Measurements from ENCODE around the gene TAPBP. TPM values are rescaled to one million over a fixed set of nuclear protein-coding genes. Genes with fewer than 3 reads are reported as not detected.
A peak's percentile ranks its signal among the peaks of the same experiment; 100 is the strongest.
"Not testable (repeated sequence)": the region's sequence is repeated elsewhere in the genome, so short reads cannot be mapped to it uniquely, and the experiment has no call there.

TAPBP gene
- total RNA-seq, 2 donors from 2014 or later, result 7.0 to 11.1 TPM

DNA sequence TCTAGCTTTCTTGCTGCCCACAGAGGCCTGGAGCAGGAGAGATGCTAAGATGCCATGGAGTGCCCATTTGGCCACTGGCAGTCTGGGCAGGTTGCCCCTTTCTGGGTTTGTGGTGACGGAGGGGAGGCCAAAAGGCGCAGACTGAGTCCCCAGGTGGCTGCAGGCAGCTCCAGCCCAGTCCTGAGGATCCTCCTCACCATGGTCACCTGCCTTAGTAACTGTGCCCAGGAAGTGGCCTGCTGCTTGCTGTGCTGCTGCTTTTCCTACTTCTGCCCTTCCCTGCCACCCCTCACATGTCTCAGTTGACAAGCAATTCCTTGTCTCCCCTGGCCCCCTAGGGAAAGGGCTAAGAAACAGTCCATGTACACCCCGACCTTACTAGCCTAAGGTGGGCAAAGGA, 42.4 kb upstream of the TAPBP start:
- TF ChIP-seq, protein P1, sequence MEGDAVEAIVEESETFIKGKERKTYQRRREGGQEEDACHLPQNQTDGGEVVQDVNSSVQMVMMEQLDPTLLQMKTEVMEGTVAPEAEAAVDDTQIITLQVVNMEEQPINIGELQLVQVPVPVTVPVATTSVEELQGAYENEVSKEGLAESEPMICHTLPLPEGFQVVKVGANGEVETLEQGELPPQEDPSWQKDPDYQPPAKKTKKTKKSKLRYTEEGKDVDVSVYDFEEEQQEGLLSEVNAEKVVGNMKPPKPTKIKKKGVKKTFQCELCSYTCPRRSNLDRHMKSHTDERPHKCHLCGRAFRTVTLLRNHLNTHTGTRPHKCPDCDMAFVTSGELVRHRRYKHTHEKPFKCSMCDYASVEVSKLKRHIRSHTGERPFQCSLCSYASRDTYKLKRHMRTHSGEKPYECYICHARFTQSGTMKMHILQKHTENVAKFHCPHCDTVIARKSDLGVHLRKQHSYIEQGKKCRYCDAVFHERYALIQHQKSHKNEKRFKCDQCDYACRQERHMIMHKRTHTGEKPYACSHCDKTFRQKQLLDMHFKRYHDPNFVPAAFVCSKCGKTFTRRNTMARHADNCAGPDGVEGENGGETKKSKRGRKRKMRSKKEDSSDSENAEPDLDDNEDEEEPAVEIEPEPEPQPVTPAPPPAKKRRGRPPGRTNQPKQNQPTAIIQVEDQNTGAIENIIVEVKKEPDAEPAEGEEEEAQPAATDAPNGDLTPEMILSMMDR (conservative IDR thresholded peaks at IDR 0.05), result no peak
- Histone ChIP-seq H3K4me1 (ENCODE audit: control insufficient read depth, insufficient read depth, low read length) (peaks cover 7% of the 10 kb centered on the region), H3K9ac (ENCODE audit: extremely low read depth, low read length, poor library complexity, severe bottlenecking) (no peak overlapping the region), H3K36me3 (ENCODE audit: control insufficient read depth, insufficient read depth, low read length) (no peaks in the 10 kb centered on the region), H3K27me3 (ENCODE audit: control insufficient read depth, insufficient read depth, low read length, poor library complexity, severe bottlenecking) (no peaks in the 10 kb centered on the region), H3K27ac (ENCODE audit: low read depth, low read length) (no peak overlapping the region), H3K4me3 (ENCODE audit: low read length) (no peak overlapping the region), H3K9me3 (ENCODE audit: control insufficient read depth, low read length) (no peaks in the 10 kb centered on the region)
- H3K27ac Mint-ChIP-seq, result no peak overlapping the region
- no peak for DNase-seq
- H3K4me3 Mint-ChIP-seq, result no peak overlapping the region
- no peaks in the 10 kb centered on the region for H3K36me3 Mint-ChIP-seq (ENCODE audit: low read depth)
- H3K9me3 Mint-ChIP-seq, result no peaks in the 10 kb centered on the region
- peaks cover 34% of the 10 kb centered on the region for H3K4me1 Mint-ChIP-seq
- 94 to 100% methylated on average over 1 to 3 of the region's 3 CpGs for WGBS, 2 experiments (ENCODE audit: insufficient coverage in 1 of 2, insufficient read length in 1 of 2)
- H3K27me3 Mint-ChIP-seq (ENCODE audit: insufficient read depth), result peaks cover 12% of the 10 kb centered on the region

DNA sequence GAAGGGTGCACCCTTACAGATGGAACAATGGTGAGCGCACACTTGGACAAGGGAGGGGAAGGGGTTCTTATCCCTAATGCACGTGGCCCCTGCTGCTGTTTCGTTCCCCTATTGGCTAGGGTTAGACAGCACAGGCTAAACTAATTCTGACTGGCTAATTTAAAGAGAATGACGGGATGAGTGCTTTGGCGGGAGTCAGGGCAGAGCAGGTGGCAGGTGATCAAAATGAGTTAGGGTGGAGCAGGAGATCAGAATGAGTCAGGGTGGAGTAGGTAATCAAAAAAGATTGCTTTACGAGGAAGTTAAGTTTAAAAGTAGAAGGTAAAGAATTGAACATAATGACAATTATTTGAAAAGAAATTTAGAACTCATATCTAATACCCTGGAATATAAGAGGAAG, 42.0 kb upstream of the TAPBP start:
- 91 to 96% methylated on average over 5 to 6 of the region's 6 CpGs for WGBS, 2 experiments (ENCODE audit: insufficient coverage in 1 of 2, insufficient read length in 1 of 2)
- H3K4me3 Mint-ChIP-seq; H3K4me1 ChIP-seq (ENCODE audit: control insufficient read depth, insufficient read depth, low read length); H3K36me3 Mint-ChIP-seq (ENCODE audit: low read depth); H3K27ac ChIP-seq (ENCODE audit: low read depth, low read length); H3K9me3 Mint-ChIP-seq; H3K36me3 ChIP-seq (ENCODE audit: control insufficient read depth, insufficient read depth, low read length); H3K9ac ChIP-seq (ENCODE audit: extremely low read depth, low read length, poor library complexity, severe bottlenecking); H3K4me3 ChIP-seq (ENCODE audit: low read length); H3K27ac Mint-ChIP-seq; DNase-seq; H3K9me3 ChIP-seq (ENCODE audit: control insufficient read depth, low read length); H3K27me3 ChIP-seq (ENCODE audit: control insufficient read depth, insufficient read depth, low read length, poor library complexity, severe bottlenecking): not testable (repeated sequence)
- H3K4me1 Mint-ChIP-seq, result peaks cover 33% of the 10 kb centered on the region
- peaks cover 12% of the 10 kb centered on the region for H3K27me3 Mint-ChIP-seq (ENCODE audit: insufficient read depth)

DNA sequence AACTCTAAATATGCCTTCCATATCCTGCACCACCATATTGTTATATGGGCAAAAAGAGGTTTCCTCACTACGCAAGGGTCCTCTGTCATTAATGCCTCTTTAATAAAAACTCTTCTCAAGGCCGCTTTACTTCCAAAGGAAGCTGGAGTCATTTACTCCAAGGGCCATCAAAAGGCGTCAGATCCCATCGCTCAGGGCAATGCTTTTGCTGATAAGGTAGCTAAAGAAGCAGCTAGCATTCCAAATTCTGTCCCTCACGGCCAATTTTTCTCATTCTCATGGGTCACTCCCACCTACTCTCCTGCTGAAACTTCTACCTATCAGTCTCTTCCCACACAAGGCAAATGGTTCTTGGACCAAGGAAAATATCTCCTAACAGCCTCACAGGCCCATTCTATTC, 33.9 kb upstream of the TAPBP start:
- H3K4me3 ChIP-seq (ENCODE audit: low read length), result no peak overlapping the region
- no peak overlapping the region for H3K9ac ChIP-seq (ENCODE audit: extremely low read depth, low read length, poor library complexity, severe bottlenecking)
- WGBS, 2 experiments (ENCODE audit: insufficient coverage in 1 of 2, insufficient read length in 1 of 2), result 89 to 92% methylated on average over 5 of the region's 5 CpGs
- H3K27me3 ChIP-seq (ENCODE audit: control insufficient read depth, insufficient read depth, low read length, poor library complexity, severe bottlenecking), result no peaks in the 10 kb centered on the region
- peaks cover 57% of the 10 kb centered on the region for H3K4me1 Mint-ChIP-seq
- peaks cover 6% of the 10 kb centered on the region for H3K4me1 ChIP-seq (ENCODE audit: control insufficient read depth, insufficient read depth, low read length)
- no peaks in the 10 kb centered on the region for H3K9me3 ChIP-seq (ENCODE audit: control insufficient read depth, low read length)
- DNase-seq, result no peak
- H3K36me3 Mint-ChIP-seq (ENCODE audit: low read depth), result no peaks in the 10 kb centered on the region
- no peak overlapping the region for H3K27ac Mint-ChIP-seq
- H3K36me3 ChIP-seq (ENCODE audit: control insufficient read depth, insufficient read depth, low read length), result no peaks in the 10 kb centered on the region
- peaks cover 13% of the 10 kb centered on the region for H3K27me3 Mint-ChIP-seq (ENCODE audit: insufficient read depth)
- no peak overlapping the region for H3K27ac ChIP-seq (ENCODE audit: low read depth, low read length)
- H3K4me3 Mint-ChIP-seq, result no peak overlapping the region
- no peaks in the 10 kb centered on the region for H3K9me3 Mint-ChIP-seq
- TF ChIP-seq, protein P1 (conservative IDR thresholded peaks at IDR 0.05), result no peak

DNA sequence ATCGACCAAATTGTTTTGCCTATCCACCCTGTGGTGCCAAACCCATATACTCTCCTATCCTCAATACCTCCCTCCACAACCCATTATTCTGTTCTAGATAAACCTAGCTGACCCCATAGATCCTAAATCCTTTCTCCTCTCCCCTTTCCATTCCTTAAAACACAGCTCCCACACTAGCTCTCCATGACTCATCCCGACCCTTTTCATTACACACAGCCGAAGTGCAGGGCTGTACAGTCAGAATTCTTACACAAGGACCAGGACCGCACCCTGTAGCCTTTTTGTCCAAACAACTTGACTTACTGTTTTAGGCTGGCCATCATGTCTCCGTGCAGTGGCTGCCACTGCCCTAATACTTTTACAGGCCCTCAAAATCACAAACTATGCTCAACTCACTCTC, 33.1 kb upstream of the TAPBP start:
- not testable (repeated sequence) for H3K36me3 Mint-ChIP-seq (ENCODE audit: low read depth); H3K36me3 ChIP-seq (ENCODE audit: control insufficient read depth, insufficient read depth, low read length); DNase-seq; H3K9ac ChIP-seq (ENCODE audit: extremely low read depth, low read length, poor library complexity, severe bottlenecking); H3K27me3 ChIP-seq (ENCODE audit: control insufficient read depth, insufficient read depth, low read length, poor library complexity, severe bottlenecking); H3K27ac ChIP-seq (ENCODE audit: low read depth, low read length); H3K4me1 ChIP-seq (ENCODE audit: control insufficient read depth, insufficient read depth, low read length); H3K4me3 Mint-ChIP-seq; H3K4me3 ChIP-seq (ENCODE audit: low read length); H3K9me3 ChIP-seq (ENCODE audit: control insufficient read depth, low read length); H3K9me3 Mint-ChIP-seq; H3K27me3 Mint-ChIP-seq (ENCODE audit: insufficient read depth)
- 87 to 92% methylated on average over 4 to 5 of the region's 5 CpGs for WGBS, 2 experiments (ENCODE audit: insufficient coverage in 1 of 2, insufficient read length in 1 of 2)
- Mint-ChIP-seq H3K4me1 (peaks cover 57% of the 10 kb centered on the region), H3K27ac (peak overlapping the region; percentile 52)

Data from endodermal cell (in vitro differentiated cells).